Endothelial cell of umbilical vein (primary cell): Measurements from ENCODE around the gene HCRT. TPM values are rescaled to one million over a fixed set of nuclear protein-coding genes. Genes with fewer than 3 reads are reported as not detected.

Source experiments
- BruUV-seq: library from RNA; stranded (reverse); fragments of 400-500 nt; replicated peaks from 2 replicates; lab custom pipeline; 2021; lab: Mats Ljungman, UMichigan
- CTCF ChIA-PET: fragments of 300-600, 350-600 bp; sonication (Branson Sonifier 250); formaldehyde crosslinking; loops from one replicate; lab custom pipeline; 2021; ENCODE audit warnings: antibody characterized with exemption, inconsistent platforms; lab: Charles Lee
- POLR2A ChIA-PET: fragments of 300-600, 350-600 bp; sonication (Branson Sonifier 250); formaldehyde crosslinking; loops from one replicate; lab custom pipeline; 2021; ENCODE audit warnings: antibody characterized with exemption, inconsistent platforms; lab: Charles Lee
- DNase-seq: peaks from one replicate; pipeline ENCODE4 v3.0.0-alpha.2; 2011; ENCODE audit warnings: low read depth, low spot score
- FAIRE-seq: peaks from 2 replicates; lab custom pipeline; 2011; peaks lifted over from hg19 to GRCh38; lab: Jason Lieb, UNC
- H2AFZ ChIP-seq: 2 replicates; pipeline ENCODE4 v1.6.0; 2012; ENCODE audit warnings: low read depth, low read length, control low read depth, inconsistent platforms
- H3K27ac ChIP-seq: 2 replicates; pipeline ENCODE4 v1.5.1; 2011; ENCODE audit warnings: low read depth, mild to moderate bottlenecking, control low read depth, low read length, moderate library complexity; ENCODE audit not compliant: insufficient read depth
- H3K27me3 ChIP-seq, 2 experiments: 2 replicates each; pipeline versions ENCODE4 v1.6.0 to v1.6.1; 2011; ENCODE audit warnings: low read length in 2 of 2, mixed read lengths in 1 of 2; ENCODE audit not compliant: control insufficient read depth in 2 of 2, insufficient read depth in 2 of 2
- H3K36me3 ChIP-seq, 2 experiments: 2 replicates in 1 of 2; 3 replicates in 1 of 2; pipeline ENCODE4 v1.5.1; 2011; ENCODE audit warnings: low read length in 2 of 2, mild to moderate bottlenecking in 1 of 2, moderate library complexity in 1 of 2; ENCODE audit not compliant: control insufficient read depth in 2 of 2, insufficient read depth in 2 of 2; ENCODE audit errors: extremely low read depth in 1 of 2
- H3K4me1 ChIP-seq: 3 replicates; pipeline ENCODE4 v1.5.1; 2011; ENCODE audit warnings: mild to moderate bottlenecking, low read length; ENCODE audit not compliant: control insufficient read depth, insufficient read depth; ENCODE audit errors: extremely low read depth
- H3K4me2 ChIP-seq: 2 replicates; pipeline ENCODE4 v1.6.1; 2011; ENCODE audit warnings: low read length, control low read depth, mixed read lengths; ENCODE audit not compliant: insufficient read depth
- H3K4me3 ChIP-seq, 3 experiments: fragments of 200-600 bp in 1 of 3; sonication (generic), shearing (Covaris generic) in 1 of 3; replicated peaks in 1 of 3; 2 replicates each; pipeline ENCODE4 v1.5.1; 2011 to 2016; ENCODE audit warnings: control low read depth in 3 of 3, low read length in 3 of 3, mild to moderate bottlenecking in 2 of 3, inconsistent platforms in 1 of 3, low read depth in 1 of 3, moderate library complexity in 1 of 3; ENCODE audit not compliant: insufficient read depth in 1 of 3
- H3K79me2 ChIP-seq: 2 replicates; pipeline ENCODE4 v1.6.0; 2012; ENCODE audit warnings: low read length, inconsistent platforms; ENCODE audit not compliant: control insufficient read depth, insufficient read depth
- H3K9ac ChIP-seq: replicated peaks from 2 replicates; pipeline ENCODE3; 2011; ENCODE audit warnings: low read length, control low read depth; ENCODE audit not compliant: insufficient read depth; ENCODE audit errors: extremely low read depth
- H3K9me1 ChIP-seq: replicated peaks from 3 replicates; pipeline ENCODE4 v1.6.0; 2011; ENCODE audit warnings: mild to moderate bottlenecking, low read length; ENCODE audit not compliant: control insufficient read depth, insufficient read depth; ENCODE audit errors: extremely low read depth
- H3K9me3 ChIP-seq: replicated peaks from 2 replicates; pipeline ENCODE4 v1.5.1; 2012; ENCODE audit warnings: low read length, inconsistent platforms; ENCODE audit not compliant: control insufficient read depth, insufficient read depth
- H4K20me1 ChIP-seq: replicated peaks from 2 replicates; pipeline ENCODE3; 2011; ENCODE audit warnings: mild to moderate bottlenecking, low read length; ENCODE audit not compliant: control insufficient read depth, insufficient read depth; ENCODE audit errors: extremely low read depth
- CTCF ChIP-seq, 2 donors: IDR thresholded peaks; 1 replicate in 1 of 2; 2 replicates in 1 of 2; pipeline ENCODE4 v1.5.1; 2011; ENCODE audit warnings: low read length in 2 of 2, mild to moderate bottlenecking in 2 of 2, moderate library complexity in 2 of 2, control low read depth in 1 of 2, inconsistent platforms in 1 of 2, low read depth in 1 of 2; ENCODE audit not compliant: insufficient read depth in 1 of 2; ENCODE audit errors: extremely low read depth in 1 of 2
- EZH2 ChIP-seq: IDR thresholded peaks from 2 replicates; pipeline ENCODE4 v1.6.1; 2012; ENCODE audit warnings: borderline replicate concordance, low read depth, mild to moderate bottlenecking, moderate library complexity, low read length, inconsistent platforms; ENCODE audit not compliant: severe bottlenecking
- GATA2 ChIP-seq: IDR thresholded peaks from 2 replicates; pipeline ENCODE4 v1.7.0; 2011; ENCODE audit warnings: low read depth, mild to moderate bottlenecking, moderate library complexity, mixed read lengths, low read length; ENCODE audit not compliant: insufficient read length, insufficient read depth
- JUN ChIP-seq: IDR thresholded peaks from 2 replicates; pipeline ENCODE4 v1.6.1; 2011; ENCODE audit warnings: borderline replicate concordance, low read depth; ENCODE audit not compliant: insufficient read length, insufficient read depth
- MAX ChIP-seq: IDR thresholded peaks from 2 replicates; pipeline ENCODE4 v1.6.1; 2011; ENCODE audit not compliant: insufficient read depth, insufficient read length
- POLR2A ChIP-seq: IDR thresholded peaks from 2 replicates; pipeline ENCODE4 v1.6.1; 2012; ENCODE audit warnings: low read depth, mild to moderate bottlenecking, control low read depth, low read length
- dilution Hi-C: fragments of 300-500 bp; cut with MboI; formaldehyde crosslinking; loops from one replicate; pipeline ENCODE4 v1.15.0; 2019; ENCODE audit warnings: low sequenced_read_pairs; ENCODE audit not compliant: extremely low pct_ligation_motif_present
- intact Hi-C: fragments of 100-400 bp; cut with micrococcal nuclease; formaldehyde crosslinking; loops from one replicate; pipeline ENCODE4 v1.10.0; 2022
- polyA plus RNA-seq, 4 experiments: library from polyadenylated mRNA; depleted of rRNA in 3 of 4; stranded (reverse) in 3 of 4; unstranded in 1 of 4; fragments of >200 nt; gene quantifications; 2 replicates each; pipeline versions ENCODE4 v1.2.1 to v1.2.3, GENCODE V29; 2011 to 2012; ENCODE audit warnings: missing spikeins in 1 of 4
- total RNA-seq: library from RNA; stranded (reverse); gene quantifications from 2 replicates; pipeline ENCODE4 v1.2.3, GENCODE V29; 2021

Gene HCRT
- total and polyA plus RNA-seq, 2 donors (not counting 3 experiments of a cell fraction or from before 2014, with no cell fraction given) = not detected

GRCh38 chr17:42193216-42193968 lies 8.1 kb upstream of the HCRT start:
- no peak overlapping the region for H3K4me3 ChIP-seq
- no peaks in the 10 kb centered on the region for H4K20me1 ChIP-seq
- CTCF ChIA-PET = interaction anchor here (1.2 to 4.6 kb wide), 5 partner anchors 9 to 173 kb away, joined by 4 to 24 read pairs (median 5); partner anchors contain the start of genes HCRT, KCNH4 and NKIRAS2
- intact Hi-C loops = no loop called here
- DNase-seq (no peak), FAIRE-seq (peak; percentile 4)
- TF ChIP-seq POLR2A (no peak), CTCF (IDR thresholded peaks at IDR 0.05; ENCODE audit: extremely low read depth in 1 of 2, insufficient read depth in 1 of 2, low read depth in 1 of 2, low read length in 2 of 2) (no peak), GATA2 (no peak), MAX (no peak), EZH2 (no peak), JUN (no peak)
- H3K36me3 ChIP-seq = no peaks in the 10 kb centered on the region
- no peak overlapping the region for H3K9ac ChIP-seq
- no peaks in the 10 kb centered on the region for H3K4me1 ChIP-seq
- H2AFZ ChIP-seq = no peak overlapping the region
- H3K79me2 ChIP-seq = no peaks in the 10 kb centered on the region
- H3K9me1 ChIP-seq = no peaks in the 10 kb centered on the region
- no peaks in the 10 kb centered on the region for H3K9me3 ChIP-seq
- H3K4me2 ChIP-seq = no peak overlapping the region
- dilution Hi-C loops = no loop called here
- H3K27ac ChIP-seq = no peak overlapping the region
- no peaks in the 10 kb centered on the region for H3K27me3 ChIP-seq
- no TSS peak for BruUV-seq
- POLR2A ChIA-PET = interaction anchor here (0.7 kb wide), 1 partner anchor 181 kb away, joined by 3 read pairs; no protein-coding TSS in a partner anchor
